Neutrophil (primary cell): ENCODE data around the gene VWA8.
"Not testable (repeated sequence)": the region's sequence is repeated elsewhere in the genome, so short reads cannot be mapped to it uniquely, and the experiment has no call there.

Experiments used
- H3K27ac ChIP-seq: fragments of 200-600 bp; sonication (generic); 2 replicates; pipeline ENCODE4 v1.5.1; 2016; ENCODE audit warnings: mild to moderate bottlenecking, moderate library complexity
- H3K27me3 ChIP-seq: fragments of 200-600 bp; sonication (generic); 2 replicates; pipeline ENCODE4 v1.6.0; 2016; ENCODE audit warnings: mild to moderate bottlenecking
- H3K36me3 ChIP-seq: fragments of 200-600 bp; sonication (generic); 2 replicates; pipeline ENCODE4 v1.5.1; 2017
- H3K4me1 ChIP-seq, 2 experiments: fragments of 200-600 bp in 1 of 2; sonication (generic) in 1 of 2; 1 replicate in 1 of 2; 2 replicates in 1 of 2; pipeline versions ENCODE4 v1.5.1 to v1.6.1; 2013 to 2016; ENCODE audit warnings: low read depth in 1 of 2, low read length in 1 of 2, mild to moderate bottlenecking in 1 of 2, moderate library complexity in 1 of 2; ENCODE audit not compliant: control insufficient read depth in 1 of 2, insufficient read depth in 1 of 2
- H3K4me3 ChIP-seq, 2 experiments: fragments of 200-600 bp in 1 of 2; sonication (generic) in 1 of 2; 1 replicate in 1 of 2; 2 replicates in 1 of 2; pipeline ENCODE4 v1.5.1; 2013 to 2016; ENCODE audit warnings: low read depth in 1 of 2, low read length in 1 of 2, mild to moderate bottlenecking in 1 of 2, moderate library complexity in 1 of 2
- H3K9me3 ChIP-seq: fragments of 200-600 bp; sonication (generic); 2 replicates; pipeline ENCODE4 v1.5.1; 2016
- TF ChIP-seq, protein P1 (sequence below): fragments of 200-600 bp; sonication (generic); IDR thresholded peaks from 2 replicates; pipeline ENCODE4 v1.5.1; 2016; ENCODE audit warnings: antibody characterized with exemption

The VWA8 gene

GRCh38 chr13:41925014-41925413 is 35.9 kb downstream of the VWA8 start:
- Histone ChIP-seq H3K27me3 (no peaks in the 10 kb centered on the region), H3K9me3 (no peaks in the 10 kb centered on the region), H3K27ac (no peak overlapping the region), H3K4me3 (no peak overlapping the region), H3K4me1 (no peaks in the 10 kb centered on the region), H3K36me3 (no peaks in the 10 kb centered on the region)
- TF ChIP-seq, protein P1, sequence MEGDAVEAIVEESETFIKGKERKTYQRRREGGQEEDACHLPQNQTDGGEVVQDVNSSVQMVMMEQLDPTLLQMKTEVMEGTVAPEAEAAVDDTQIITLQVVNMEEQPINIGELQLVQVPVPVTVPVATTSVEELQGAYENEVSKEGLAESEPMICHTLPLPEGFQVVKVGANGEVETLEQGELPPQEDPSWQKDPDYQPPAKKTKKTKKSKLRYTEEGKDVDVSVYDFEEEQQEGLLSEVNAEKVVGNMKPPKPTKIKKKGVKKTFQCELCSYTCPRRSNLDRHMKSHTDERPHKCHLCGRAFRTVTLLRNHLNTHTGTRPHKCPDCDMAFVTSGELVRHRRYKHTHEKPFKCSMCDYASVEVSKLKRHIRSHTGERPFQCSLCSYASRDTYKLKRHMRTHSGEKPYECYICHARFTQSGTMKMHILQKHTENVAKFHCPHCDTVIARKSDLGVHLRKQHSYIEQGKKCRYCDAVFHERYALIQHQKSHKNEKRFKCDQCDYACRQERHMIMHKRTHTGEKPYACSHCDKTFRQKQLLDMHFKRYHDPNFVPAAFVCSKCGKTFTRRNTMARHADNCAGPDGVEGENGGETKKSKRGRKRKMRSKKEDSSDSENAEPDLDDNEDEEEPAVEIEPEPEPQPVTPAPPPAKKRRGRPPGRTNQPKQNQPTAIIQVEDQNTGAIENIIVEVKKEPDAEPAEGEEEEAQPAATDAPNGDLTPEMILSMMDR: no peak

DNA sequence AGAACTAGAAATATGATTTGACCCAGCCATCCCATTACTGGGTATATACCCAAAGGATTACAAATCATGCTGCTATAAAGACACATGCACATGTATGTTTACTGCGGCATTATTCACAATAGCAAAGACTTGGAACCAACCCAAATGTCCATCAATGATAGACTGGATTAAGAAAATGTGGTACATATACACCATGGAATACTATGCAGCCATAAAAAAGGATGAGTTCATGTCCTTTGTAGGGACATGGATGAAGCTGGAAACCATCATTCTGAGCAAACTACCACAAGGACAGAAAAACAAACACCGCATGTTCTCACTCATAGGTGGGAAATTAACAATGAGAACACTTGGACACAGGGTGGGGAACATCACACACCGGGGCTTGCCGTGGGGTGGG is 38.0 kb downstream of the VWA8 start:
- not testable (repeated sequence) for H3K9me3 ChIP-seq, H3K36me3 ChIP-seq, H3K4me1 ChIP-seq, H3K27me3 ChIP-seq, H3K27ac ChIP-seq, H3K4me3 ChIP-seq

- Histone ChIP-seq H3K27me3 (no peaks in the 10 kb centered on the region), H3K27ac (no peak overlapping the region), H3K36me3 (no peaks in the 10 kb centered on the region), H3K9me3 (no peaks in the 10 kb centered on the region), H3K4me1 (no peaks in the 10 kb centered on the region), H3K4me3 (no peak overlapping the region)
- TF ChIP-seq, protein P1: no peak
These were observed 41.0 kb downstream of the VWA8 start for GRCh38 chr13:41919741-41920487.

- H3K4me3 ChIP-seq: no peak overlapping the region
- no peaks in the 10 kb centered on the region for H3K27me3 ChIP-seq
- H3K4me1 ChIP-seq: no peaks in the 10 kb centered on the region
- H3K36me3 ChIP-seq: no peaks in the 10 kb centered on the region
- no peaks in the 10 kb centered on the region for H3K9me3 ChIP-seq
- H3K27ac ChIP-seq: no peak overlapping the region
- TF ChIP-seq, protein P1: no peak
These were observed 41.7 kb downstream of the VWA8 start for GRCh38 chr13:41919031-41919740.

GRCh38 chr13:41917641-41918040 is 43.3 kb downstream of the VWA8 start:
- Histone ChIP-seq H3K4me1 (no peaks in the 10 kb centered on the region), H3K9me3 (no peaks in the 10 kb centered on the region), H3K4me3 (no peak overlapping the region), H3K27me3 (no peaks in the 10 kb centered on the region), H3K36me3 (no peaks in the 10 kb centered on the region), H3K27ac (no peak overlapping the region)
- TF ChIP-seq, protein P1: no peak
